ENCODE data around the gene UBTD1. TPM values are rescaled to one million over a fixed set of nuclear protein-coding genes. Genes with fewer than 3 reads are reported as not detected.

Gene UBTD1
- total RNA-seq (10 to 100 TPM; 26.3 to 44.1 TPM), polyA plus RNA-seq (10 to 100 TPM; 41.8 to 70.4 TPM)
- long read RNA-seq, donor 1, transcript UBTD1-201 (3 exons, 1,706 nt) = major isoform, 14 of 14 reads
- long read RNA-seq, donor 1, partial matches to known transcripts = 0 of 14 reads
- long read RNA-seq, donor 1, other reads (novel, unspliced or antisense) = 0 of 14 reads
- long read RNA-seq, donor 2, transcript UBTD1-201 (3 exons, 1,706 nt) = major isoform, 6 of 6 reads
- long read RNA-seq, donor 2, partial matches to known transcripts = 0 of 6 reads
- long read RNA-seq, donor 2, other reads (novel, unspliced or antisense) = 0 of 6 reads
- long read RNA-seq, donor 3, transcript UBTD1-201 (3 exons, 1,706 nt) = major isoform, 12 of 12 reads
- long read RNA-seq, donor 3, partial matches to known transcripts = 0 of 12 reads
- long read RNA-seq, donor 3, other reads (novel, unspliced or antisense) = 0 of 12 reads
- long read RNA-seq, donor 4, transcript UBTD1-201 (3 exons, 1,706 nt) = major isoform, 10 of 10 reads
- long read RNA-seq, donor 4, partial matches to known transcripts = 0 of 10 reads
- long read RNA-seq, donor 4, other reads (novel, unspliced or antisense) = 0 of 10 reads
- long read RNA-seq, donor 5, transcript UBTD1-201 (3 exons, 1,706 nt) = major isoform, 14 of 14 reads
- long read RNA-seq, donor 5, partial matches to known transcripts = 0 of 14 reads
- long read RNA-seq, donor 5, other reads (novel, unspliced or antisense) = 0 of 14 reads

- Histone ChIP-seq H3K27ac (ENCODE audit: low read depth in 1 of 2, low read length in 1 of 2) (peak within 1 kb of the TSS; percentile 96 to 98), H3K9ac (ENCODE audit: insufficient read depth in 1 of 2, low read length in 2 of 2) (peak within 1 kb of the TSS; percentile 37 to 88), H3K4me1 (ENCODE audit: control insufficient read depth in 5 of 5, insufficient read depth in 5 of 5, low read length in 5 of 5) (peaks cover 12 to 23% (median 20%) of the 10 kb centered on the region in 5 donors), H3K9me3 (ENCODE audit: control insufficient read depth in 4 of 4, insufficient read depth in 3 of 4, low read length in 3 of 4) (no peaks in the 10 kb centered on the region), H3K27me3 (ENCODE audit: control insufficient read depth in 3 of 3, insufficient read depth in 3 of 3, low read length in 2 of 3) (no peaks in the 10 kb centered on the region), H3K4me3 (peak within 1 kb of the TSS; percentile 93), H3K36me3 (ENCODE audit: control insufficient read depth in 4 of 4, insufficient read depth in 4 of 4, low read length in 4 of 4) (peaks cover 0 to 3% (median 0%) of the 10 kb centered on the region in 4 donors)
- peak; percentile 50 to 62 (median 58) for DNase-seq
- no peak for ATAC-seq (ENCODE audit: insufficient read depth, low FRiP score)
- TF ChIP-seq CTCF (IDR thresholded peaks at IDR 0.05; ENCODE audit: control extremely low read depth, extremely low read depth) = no peak
- 0 to 1% methylated on average over 47 to 66 of the region's 66 CpGs for WGBS, 2 donors
Observed at GRCh38 chr10:97498841-97499560, at the start of gene UBTD1. UBTD1 (plus strand) TSS chr10:97498924; CDS start chr10:97499204, 280 bp downstream.

- Histone ChIP-seq H3K27ac (ENCODE audit: low read depth in 1 of 2, low read length in 1 of 2) (peak overlapping the region in 1 of 2 donors; percentile 20), H3K9me3 (ENCODE audit: control insufficient read depth in 4 of 4, insufficient read depth in 3 of 4, low read length in 3 of 4) (no peaks in the 10 kb centered on the region), H3K9ac (ENCODE audit: insufficient read depth in 1 of 2, low read length in 2 of 2) (no peak overlapping the region), H3K36me3 (ENCODE audit: control insufficient read depth in 4 of 4, insufficient read depth in 4 of 4, low read length in 4 of 4) (peaks cover 4 to 33% (median 22%) of the 10 kb centered on the region in 4 donors), H3K4me1 (ENCODE audit: control insufficient read depth in 5 of 5, insufficient read depth in 5 of 5, low read length in 5 of 5) (peaks cover 0 to 20% (median 9%) of the 10 kb centered on the region in 5 donors), H3K27me3 (ENCODE audit: control insufficient read depth in 3 of 3, insufficient read depth in 3 of 3, low read length in 2 of 3) (no peaks in the 10 kb centered on the region), H3K4me3 (no peak overlapping the region)
- no peak for ATAC-seq (ENCODE audit: insufficient read depth, low FRiP score)
- DNase-seq = no peak
- TF ChIP-seq CTCF (IDR thresholded peaks at IDR 0.05; ENCODE audit: control extremely low read depth, extremely low read depth) = no peak
- WGBS, 2 donors = 57 to 78% methylated on average over 2 of the region's 2 CpGs
Observed at GRCh38 chr10:97450828-97451227, 47.9 kb upstream of the UBTD1 start.

- Histone ChIP-seq H3K4me3 (no peak overlapping the region), H3K36me3 (ENCODE audit: control insufficient read depth in 4 of 4, insufficient read depth in 4 of 4, low read length in 4 of 4) (peaks cover 4 to 40% (median 28%) of the 10 kb centered on the region in 4 donors), H3K27ac (ENCODE audit: low read depth in 1 of 2, low read length in 1 of 2) (no peak overlapping the region), H3K27me3 (ENCODE audit: control insufficient read depth in 3 of 3, insufficient read depth in 3 of 3, low read length in 2 of 3) (no peaks in the 10 kb centered on the region), H3K9me3 (ENCODE audit: control insufficient read depth in 4 of 4, insufficient read depth in 3 of 4, low read length in 3 of 4) (no peaks in the 10 kb centered on the region), H3K9ac (ENCODE audit: insufficient read depth in 1 of 2, low read length in 2 of 2) (no peak overlapping the region), H3K4me1 (ENCODE audit: control insufficient read depth in 5 of 5, insufficient read depth in 5 of 5, low read length in 5 of 5) (peaks cover 0 to 19% (median 9%) of the 10 kb centered on the region in 5 donors)
- DNase-seq (no peak), ATAC-seq (ENCODE audit: insufficient read depth, low FRiP score) (no peak)
- 96% methylated on average over 17 of the region's 17 CpGs for WGBS, 2 donors
- TF ChIP-seq CTCF (IDR thresholded peaks at IDR 0.05; ENCODE audit: control extremely low read depth, extremely low read depth) = no peak
Observed at GRCh38 chr10:97451605-97452004, 47.1 kb upstream of the UBTD1 start.

All from lung (tissue), 16 donors.